NCI-H2029 (cell line): ENCODE data around the gene DNAH14.
"Not testable (repeated sequence)": the region's sequence is repeated elsewhere in the genome, so short reads cannot be mapped to it uniquely, and the experiment has no call there.

ENCODE experiments used
- DNase-seq: peaks from one replicate; lab custom pipeline; 2025; lab: John Stamatoyannopoulos, UW

The DNAH14 gene

GRCh38 chr1:225254676-225255075 lies 325.2 kb downstream of the DNAH14 start:
- DNase-seq, result no peak

- DNase-seq, result no peak
Observed at GRCh38 chr1:225257081-225257480, 327.6 kb downstream of the DNAH14 start.

- no peak for DNase-seq
Observed at GRCh38 chr1:225258811-225259210, 329.3 kb downstream of the DNAH14 start.

- no peak for DNase-seq
Observed at GRCh38 chr1:225259542-225259941, 330.1 kb downstream of the DNAH14 start.

GRCh38 chr1:225260319-225260718 lies 330.8 kb downstream of the DNAH14 start:
- DNase-seq, result no peak

GRCh38 chr1:225277445-225277844 lies 348.0 kb downstream of the DNAH14 start:
- DNase-seq, result no peak

- no peak for DNase-seq
Observed at GRCh38 chr1:225280563-225280962, 351.1 kb downstream of the DNAH14 start.

GRCh38 chr1:225290244-225290643 lies 360.8 kb downstream of the DNAH14 start:
- DNase-seq, result no peak

- no peak for DNase-seq
Observed at GRCh38 chr1:225299624-225300023, 370.1 kb downstream of the DNAH14 start.

GRCh38 chr1:225300381-225300780 lies 370.9 kb downstream of the DNAH14 start:
- DNase-seq, result no peak

- no peak for DNase-seq
Observed at GRCh38 chr1:225304996-225305395, 375.5 kb downstream of the DNAH14 start.

- DNase-seq, result not testable (repeated sequence)
Observed at GRCh38 chr1:225310544-225310943, 381.1 kb downstream of the DNAH14 start.

GRCh38 chr1:225318706-225319575 lies 389.5 kb downstream of the DNAH14 start:
- DNase-seq, result peak; percentile 1

- no peak for DNase-seq
Observed at GRCh38 chr1:225319871-225320270, 390.4 kb downstream of the DNAH14 start.

- no peak for DNase-seq
Observed at GRCh38 chr1:225321784-225322183, 392.3 kb downstream of the DNAH14 start.

- DNase-seq, result no peak
Observed at GRCh38 chr1:225329041-225329440, 399.6 kb downstream of the DNAH14 start.

- DNase-seq, result not testable (repeated sequence)
Observed at GRCh38 chr1:225329996-225330395, 400.5 kb downstream of the DNAH14 start.

- no peak for DNase-seq
Observed at GRCh38 chr1:225332686-225333085, 403.2 kb downstream of the DNAH14 start.

- not testable (repeated sequence) for DNase-seq
Observed at GRCh38 chr1:225335098-225335778, 405.8 kb downstream of the DNAH14 start.

- DNase-seq, result no peak
Observed at GRCh38 chr1:225338545-225338944, 409.1 kb downstream of the DNAH14 start.

GRCh38 chr1:225341642-225342041 lies 412.2 kb downstream of the DNAH14 start:
- no peak for DNase-seq

- no peak for DNase-seq
Observed at GRCh38 chr1:225342695-225343094, 413.2 kb downstream of the DNAH14 start.

GRCh38 chr1:225343618-225344017 lies 414.1 kb downstream of the DNAH14 start:
- no peak for DNase-seq
